HEK293T (cell line): Measurements from ENCODE around the gene RERG.

Source experiments
- BHLHE40 ChIP-seq: fragments of 450-650 bp; IDR thresholded peaks from 2 replicates; pipeline ENCODE4 v1.6.1; 2016; ENCODE audit warnings: mild to moderate bottlenecking, moderate library complexity, borderline replicate concordance
- HDGF ChIP-seq: fragments of 450-650 bp; IDR thresholded peaks from 2 replicates; pipeline ENCODE4 v1.6.1; 2017; ENCODE audit warnings: antibody characterized with exemption, borderline replicate concordance
- NFRKB ChIP-seq: fragments of 450-650 bp; IDR thresholded peaks from 2 replicates; pipeline ENCODE4 v1.6.1; 2016; ENCODE audit warnings: mild to moderate bottlenecking, moderate library complexity
- PKNOX1 ChIP-seq: fragments of 450-650 bp; IDR thresholded peaks from 2 replicates; pipeline ENCODE4 v1.6.1; 2016
- SP1 ChIP-seq: fragments of 450-650 bp; IDR thresholded peaks from 2 replicates; pipeline ENCODE4 v1.6.1; 2017

- no peak for TF ChIP-seq BHLHE40
- no peak for TF ChIP-seq PKNOX1
- no peak for TF ChIP-seq NFRKB
- TF ChIP-seq SP1, result no peak
- no peak for TF ChIP-seq HDGF
Observed at GRCh38 chr12:15192720-15193119, 28.5 kb downstream of the RERG start.
